Activated CD8-positive, alpha-beta memory T cell treated with anti-CD3 and anti-CD28 coated beads, Interleukin-2, amount 10 ng/mL, durations not matched to agents 7 days and 5 days (primary cell): Measurements from ENCODE around the gene PCSK5. TPM values are rescaled to one million over a fixed set of nuclear protein-coding genes. Genes with fewer than 3 reads are reported as not detected.
"Not testable (repeated sequence)": the region's sequence is repeated elsewhere in the genome, so short reads cannot be mapped to it uniquely, and the experiment has no call there.

ENCODE experiments used
- ATAC-seq: fragments of 150-1000 bp; cut with Tn5 transposase; one replicate; pipeline ENCODE4 v1.10.0; 2021; ENCODE audit warnings: moderate library complexity
- CTCF ChIA-PET: fragments of 350-600 bp; sonication (Branson Sonifier 250); formaldehyde crosslinking; loops from one replicate; lab custom pipeline; 2021; ENCODE audit warnings: antibody characterized with exemption; lab: Charles Lee
- DNase-seq: peaks from one replicate; pipeline ENCODE4 v3.0.0-alpha.2; 2020
- H3K27ac Mint-ChIP-seq: one replicate; pipeline ENCODE4 v1.8.0; 2021; ENCODE audit warnings: mild to moderate bottlenecking, mixed read lengths
- H3K27me3 Mint-ChIP-seq: one replicate; pipeline ENCODE4 v1.8.0; 2021; ENCODE audit warnings: mixed read lengths
- H3K36me3 Mint-ChIP-seq: one replicate; pipeline ENCODE4 v1.8.0; 2021; ENCODE audit warnings: mild to moderate bottlenecking, mixed read lengths
- H3K4me1 Mint-ChIP-seq: one replicate; pipeline ENCODE4 v1.8.0; 2021; ENCODE audit warnings: mixed read lengths
- H3K4me3 Mint-ChIP-seq: one replicate; pipeline ENCODE4 v1.8.0; 2021; ENCODE audit warnings: mild to moderate bottlenecking, moderate library complexity, mixed read lengths
- H3K9me3 Mint-ChIP-seq: one replicate; pipeline ENCODE4 v1.8.0; 2022; ENCODE audit warnings: low read depth, mixed read lengths
- total RNA-seq, 2 experiments: library from RNA; stranded (reverse); gene quantifications; one replicate each; pipeline ENCODE4 v1.2.3, GENCODE V29; 2021

The PCSK5 gene
- total RNA-seq, 2 experiments from 2014 or later: 1.1 to 2.0 TPM

DNA sequence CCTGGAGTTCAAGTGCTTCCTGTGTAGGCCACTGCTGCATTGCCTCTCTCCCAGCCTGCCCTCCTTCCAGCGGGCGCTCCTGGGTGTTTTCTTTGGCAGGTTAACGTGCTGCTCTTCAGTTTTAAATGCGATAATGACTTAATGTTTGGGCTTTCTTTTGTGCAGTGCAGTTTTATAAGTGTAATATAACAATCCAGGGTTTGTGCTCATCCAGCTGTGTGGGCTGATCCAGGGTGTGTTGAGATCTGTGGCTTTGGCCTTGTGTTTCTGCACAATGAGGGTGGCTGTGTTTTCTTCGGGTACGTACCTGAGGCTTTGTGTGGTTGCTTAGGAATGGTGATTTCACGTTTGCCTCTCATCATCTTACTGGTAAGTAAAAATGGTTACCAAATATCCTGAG is 50.6 kb downstream of the PCSK5 start:
- CTCF ChIA-PET: no interaction called here
- H3K4me3 Mint-ChIP-seq: no peak overlapping the region
- H3K36me3 Mint-ChIP-seq: no peaks in the 10 kb centered on the region
- DNase-seq (no peak), ATAC-seq (no peak)
- no peaks in the 10 kb centered on the region for H3K9me3 Mint-ChIP-seq
- no peak overlapping the region for H3K27ac Mint-ChIP-seq
- H3K27me3 Mint-ChIP-seq: no peaks in the 10 kb centered on the region
- H3K4me1 Mint-ChIP-seq: no peaks in the 10 kb centered on the region

- CTCF ChIA-PET: no interaction called here
- H3K36me3 Mint-ChIP-seq: no peaks in the 10 kb centered on the region
- H3K4me1 Mint-ChIP-seq: no peaks in the 10 kb centered on the region
- H3K4me3 Mint-ChIP-seq: no peak overlapping the region
- H3K27me3 Mint-ChIP-seq: no peaks in the 10 kb centered on the region
- DNase-seq: no peak
- H3K27ac Mint-ChIP-seq: no peak overlapping the region
- no peaks in the 10 kb centered on the region for H3K9me3 Mint-ChIP-seq
- no peak for ATAC-seq
Observed at GRCh38 chr9:75941577-75942311, 51.3 kb downstream of the PCSK5 start.

DNA sequence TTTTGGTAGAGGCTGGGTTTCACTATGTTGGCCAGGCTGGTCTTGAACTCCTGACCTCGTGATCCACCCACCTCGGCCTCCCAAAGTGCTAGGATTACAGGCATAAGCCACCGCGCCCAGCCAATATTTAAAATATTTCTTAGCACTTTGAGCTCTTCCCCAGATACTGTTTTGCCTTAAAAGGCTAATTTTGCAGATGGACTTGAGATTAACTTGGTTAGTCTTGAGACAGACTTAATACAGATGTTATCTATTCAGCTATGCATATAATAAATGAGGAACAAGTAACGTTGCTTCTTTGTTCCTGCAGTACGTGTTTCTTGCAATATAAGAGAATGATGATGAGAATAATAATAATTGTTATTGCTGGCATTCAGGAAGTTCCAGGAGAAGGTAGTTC is 56.3 kb downstream of the PCSK5 start:
- CTCF ChIA-PET: no interaction called here
- no peaks in the 10 kb centered on the region for H3K9me3 Mint-ChIP-seq
- ATAC-seq: no peak
- no peak overlapping the region for H3K4me3 Mint-ChIP-seq
- no peak overlapping the region for H3K27ac Mint-ChIP-seq
- H3K36me3 Mint-ChIP-seq: no peaks in the 10 kb centered on the region
- H3K4me1 Mint-ChIP-seq: no peaks in the 10 kb centered on the region
- DNase-seq: no peak
- H3K27me3 Mint-ChIP-seq: no peaks in the 10 kb centered on the region

GRCh38 chr9:75947233-75947632 is 56.8 kb downstream of the PCSK5 start:
- DNase-seq: no peak
- ATAC-seq: no peak
- no peaks in the 10 kb centered on the region for H3K4me1 Mint-ChIP-seq
- H3K27me3 Mint-ChIP-seq: no peaks in the 10 kb centered on the region
- no peak overlapping the region for H3K4me3 Mint-ChIP-seq
- H3K36me3 Mint-ChIP-seq: no peaks in the 10 kb centered on the region
- H3K9me3 Mint-ChIP-seq: no peaks in the 10 kb centered on the region
- no peak overlapping the region for H3K27ac Mint-ChIP-seq
- CTCF ChIA-PET: no interaction called here

GRCh38 chr9:75950998-75951397 is 60.5 kb downstream of the PCSK5 start:
- no peaks in the 10 kb centered on the region for H3K4me1 Mint-ChIP-seq
- ATAC-seq (no peak), DNase-seq (no peak)
- no peaks in the 10 kb centered on the region for H3K27me3 Mint-ChIP-seq
- CTCF ChIA-PET: no interaction called here
- no peak overlapping the region for H3K27ac Mint-ChIP-seq
- no peaks in the 10 kb centered on the region for H3K9me3 Mint-ChIP-seq
- no peaks in the 10 kb centered on the region for H3K36me3 Mint-ChIP-seq
- H3K4me3 Mint-ChIP-seq: no peak overlapping the region

DNA sequence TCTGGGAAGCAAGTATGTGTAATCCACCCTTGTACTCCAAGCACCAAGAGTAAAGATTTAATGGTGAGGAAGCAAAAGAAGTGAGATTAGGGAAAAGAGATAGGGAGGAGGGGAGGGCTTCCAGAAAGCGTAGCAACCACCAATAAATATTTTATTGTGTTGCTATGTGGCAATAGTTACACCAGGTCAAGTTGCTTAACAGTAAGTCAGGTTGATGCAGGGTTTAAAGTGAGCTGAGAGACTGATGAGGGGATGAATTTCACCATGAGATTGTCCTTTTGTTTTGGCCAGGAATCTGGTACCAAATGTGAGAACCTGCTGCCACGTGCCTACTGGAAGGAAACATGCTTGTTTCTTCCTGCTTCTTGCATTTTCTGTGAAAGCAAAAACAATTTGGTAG is 62.7 kb downstream of the PCSK5 start:
- ATAC-seq: no peak
- Mint-ChIP-seq H3K4me3 (no peak overlapping the region), H3K27ac (no peak overlapping the region), H3K36me3 (no peaks in the 10 kb centered on the region), H3K4me1 (no peaks in the 10 kb centered on the region), H3K27me3 (no peaks in the 10 kb centered on the region), H3K9me3 (no peaks in the 10 kb centered on the region)
- DNase-seq: no peak
- CTCF ChIA-PET: no interaction called here

DNA sequence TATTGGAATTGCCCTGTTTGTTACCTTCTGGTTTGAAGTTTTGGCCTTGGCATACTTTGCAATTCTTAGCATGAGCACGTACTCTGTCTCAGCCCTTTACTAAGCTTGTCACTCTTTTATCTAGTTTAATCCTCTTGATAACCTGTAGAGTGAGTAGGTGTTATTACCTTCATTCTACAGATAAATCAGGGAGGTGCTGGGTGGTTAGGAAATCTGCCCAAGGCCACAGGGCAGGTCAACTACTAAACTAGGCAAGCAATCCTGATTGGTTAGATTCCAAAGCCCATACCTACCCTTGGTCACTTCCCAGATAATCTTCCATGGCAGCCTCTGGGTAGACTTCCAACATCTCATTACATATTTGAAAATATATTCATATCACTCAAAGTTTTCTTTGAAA is 65.7 kb downstream of the PCSK5 start:
- DNase-seq: no peak
- CTCF ChIA-PET: no interaction called here
- no peaks in the 10 kb centered on the region for H3K27me3 Mint-ChIP-seq
- no peaks in the 10 kb centered on the region for H3K36me3 Mint-ChIP-seq
- no peak for ATAC-seq
- no peak overlapping the region for H3K4me3 Mint-ChIP-seq
- no peak overlapping the region for H3K27ac Mint-ChIP-seq
- H3K9me3 Mint-ChIP-seq: no peaks in the 10 kb centered on the region
- no peaks in the 10 kb centered on the region for H3K4me1 Mint-ChIP-seq

DNA sequence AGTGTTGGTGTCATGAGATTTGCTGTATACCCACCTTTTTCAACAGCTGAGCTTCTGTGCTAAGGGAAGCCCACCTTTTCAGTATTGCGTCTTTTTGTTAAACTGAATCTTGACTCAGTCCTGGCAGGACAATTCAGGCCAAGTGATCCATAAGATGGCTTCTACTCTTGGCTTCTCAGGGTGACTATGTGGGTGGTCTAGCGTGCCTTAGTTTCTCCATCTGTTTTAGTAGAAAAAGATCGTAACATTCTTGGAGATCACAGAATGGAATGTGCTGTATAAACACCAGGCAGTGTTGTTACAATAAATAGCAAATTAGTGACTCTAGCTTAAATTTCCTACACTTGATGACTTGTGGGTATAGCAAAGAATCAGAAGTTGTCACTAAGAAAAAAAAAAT is 66.6 kb downstream of the PCSK5 start:
- no peaks in the 10 kb centered on the region for H3K4me1 Mint-ChIP-seq
- ATAC-seq (no peak), DNase-seq (no peak)
- H3K4me3 Mint-ChIP-seq: no peak overlapping the region
- no peaks in the 10 kb centered on the region for H3K36me3 Mint-ChIP-seq
- no peak overlapping the region for H3K27ac Mint-ChIP-seq
- CTCF ChIA-PET: no interaction called here
- H3K27me3 Mint-ChIP-seq: no peaks in the 10 kb centered on the region
- no peaks in the 10 kb centered on the region for H3K9me3 Mint-ChIP-seq

GRCh38 chr9:75958226-75958625 is 67.8 kb downstream of the PCSK5 start:
- Mint-ChIP-seq H3K36me3 (no peaks in the 10 kb centered on the region), H3K4me3 (no peak overlapping the region), H3K27ac (no peak overlapping the region), H3K27me3 (no peaks in the 10 kb centered on the region), H3K4me1 (no peaks in the 10 kb centered on the region), H3K9me3 (no peaks in the 10 kb centered on the region)
- DNase-seq (no peak), ATAC-seq (no peak)
- CTCF ChIA-PET: no interaction called here

DNA sequence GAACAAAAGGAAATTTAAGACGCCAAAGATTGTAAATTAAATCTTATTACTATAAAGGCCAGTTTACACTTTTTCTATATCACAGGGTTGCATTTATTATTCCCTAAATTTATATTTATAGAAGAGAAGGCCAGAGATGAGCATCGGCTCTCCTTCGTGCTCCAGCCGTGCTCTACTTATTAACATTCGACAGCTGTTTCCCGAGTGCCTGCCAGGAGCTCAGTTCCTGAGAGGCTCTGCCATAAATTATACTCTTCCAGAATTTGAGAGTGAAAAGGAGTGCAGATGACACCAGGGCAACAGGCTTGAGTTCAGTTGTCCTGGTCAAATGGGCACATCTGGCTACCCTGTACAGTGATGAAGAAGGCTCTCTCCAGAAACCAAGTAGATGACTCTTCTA is 70.1 kb downstream of the PCSK5 start:
- no peaks in the 10 kb centered on the region for H3K27me3 Mint-ChIP-seq
- H3K27ac Mint-ChIP-seq: no peak overlapping the region
- no peak for ATAC-seq
- H3K4me1 Mint-ChIP-seq: no peaks in the 10 kb centered on the region
- CTCF ChIA-PET: no interaction called here
- H3K36me3 Mint-ChIP-seq: no peaks in the 10 kb centered on the region
- no peak for DNase-seq
- H3K9me3 Mint-ChIP-seq: peaks cover 2% of the 10 kb centered on the region
- no peak overlapping the region for H3K4me3 Mint-ChIP-seq

DNA sequence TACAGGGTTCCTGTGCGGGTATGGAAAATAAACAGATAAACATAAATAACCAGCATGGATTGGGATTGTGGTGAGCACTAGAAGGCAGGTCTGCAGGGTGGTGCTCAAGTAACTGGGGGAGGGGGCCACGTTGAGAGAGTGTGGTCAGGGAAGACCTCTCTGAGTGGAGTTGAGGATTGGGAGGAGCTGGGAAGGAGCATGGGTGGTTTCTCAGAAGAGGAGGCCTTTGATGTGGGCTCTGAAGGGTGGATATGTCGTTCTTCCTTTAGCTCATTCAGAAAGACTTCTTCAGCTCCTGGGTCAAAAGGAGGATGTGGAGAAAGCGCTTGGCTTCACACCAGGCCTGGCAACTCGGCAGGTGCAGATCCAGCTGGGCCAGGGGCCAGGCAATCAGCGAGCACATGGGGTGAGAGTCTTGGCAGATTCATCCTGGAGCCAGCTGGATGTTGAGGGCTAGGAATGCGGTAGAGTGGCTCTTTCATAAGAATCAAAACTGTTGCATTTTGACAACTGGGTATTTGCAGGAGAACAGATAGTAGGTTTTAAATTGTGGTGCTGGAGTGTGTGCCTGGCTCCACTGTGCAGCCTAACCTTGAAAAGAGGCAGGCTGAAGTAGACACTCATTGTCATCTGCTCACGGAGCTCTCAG is 71.7 kb downstream of the PCSK5 start:
- DNase-seq (no peak), ATAC-seq (no peak)
- CTCF ChIA-PET: no interaction called here
- H3K27ac Mint-ChIP-seq: no peak overlapping the region
- H3K4me1 Mint-ChIP-seq: no peaks in the 10 kb centered on the region
- H3K9me3 Mint-ChIP-seq: peaks cover 2% of the 10 kb centered on the region
- H3K4me3 Mint-ChIP-seq: no peak overlapping the region
- no peaks in the 10 kb centered on the region for H3K27me3 Mint-ChIP-seq
- no peaks in the 10 kb centered on the region for H3K36me3 Mint-ChIP-seq

DNA sequence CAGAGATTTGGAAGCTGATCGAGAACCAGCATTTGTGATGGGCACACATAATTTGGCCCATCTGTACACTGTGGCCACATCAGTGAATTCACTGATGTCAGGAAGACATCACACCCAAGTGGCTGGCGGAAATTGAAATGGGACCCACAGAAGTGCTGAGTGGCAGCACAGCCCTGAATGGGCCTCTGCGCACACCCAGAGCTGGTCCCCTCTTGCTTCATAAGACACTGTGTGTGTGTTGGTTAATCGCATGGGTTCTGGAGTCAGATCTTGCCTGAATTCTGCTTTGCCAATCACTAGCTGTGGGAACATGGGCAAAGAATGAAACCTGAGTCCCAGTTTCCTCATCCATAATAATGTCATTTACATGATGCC is 72.2 kb downstream of the PCSK5 start:
- Mint-ChIP-seq H3K4me3 (no peak overlapping the region), H3K27ac (no peak overlapping the region), H3K4me1 (no peaks in the 10 kb centered on the region), H3K27me3 (no peaks in the 10 kb centered on the region), H3K9me3 (peaks cover 2% of the 10 kb centered on the region), H3K36me3 (no peaks in the 10 kb centered on the region)
- CTCF ChIA-PET: no interaction called here
- ATAC-seq (no peak), DNase-seq (no peak)

- H3K36me3 Mint-ChIP-seq, H3K27me3 Mint-ChIP-seq, H3K4me1 Mint-ChIP-seq, CTCF ChIA-PET, H3K27ac Mint-ChIP-seq, DNase-seq, H3K9me3 Mint-ChIP-seq, ATAC-seq, H3K4me3 Mint-ChIP-seq: not testable (repeated sequence)
Observed at GRCh38 chr9:75963321-75963720, 72.8 kb downstream of the PCSK5 start.

DNA sequence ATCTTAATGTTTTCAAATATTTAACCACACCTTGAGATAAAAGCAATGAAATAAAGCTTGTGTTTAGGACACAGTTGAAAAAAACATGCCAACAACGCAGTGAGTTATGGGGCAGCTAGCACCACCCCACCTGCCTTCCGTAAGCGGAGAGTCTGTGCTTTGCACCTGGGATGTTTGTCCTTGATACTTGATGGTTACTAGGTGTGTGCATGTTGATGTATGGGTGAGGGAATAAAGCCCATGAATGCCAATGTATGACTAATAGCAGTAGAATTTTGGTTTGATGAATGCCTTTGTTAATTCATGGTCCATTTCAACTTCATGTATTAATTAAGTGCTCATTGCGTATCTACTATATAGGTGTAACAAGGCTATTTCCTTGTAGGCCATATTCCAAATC is 74.0 kb downstream of the PCSK5 start:
- Mint-ChIP-seq H3K36me3 (no peaks in the 10 kb centered on the region), H3K27me3 (no peaks in the 10 kb centered on the region), H3K9me3 (peaks cover 4% of the 10 kb centered on the region), H3K4me1 (no peaks in the 10 kb centered on the region), H3K27ac (no peak overlapping the region), H3K4me3 (no peak overlapping the region)
- DNase-seq (no peak), ATAC-seq (no peak)
- CTCF ChIA-PET: no interaction called here
